Neural cell (in vitro differentiated cells): ENCODE measurements around the gene MYPN. TPM values are rescaled to one million over a fixed set of nuclear protein-coding genes. Genes with fewer than 3 reads are reported as not detected.

Experiments used
- H2AFZ ChIP-seq: fragments of 200-600, 300-800 bp; sonication (generic), shearing (Covaris generic); 2 replicates; pipeline ENCODE4 v1.6.0; 2014; ENCODE audit warnings: low read depth, mild to moderate bottlenecking, antibody characterized with exemption, low read length, moderate library complexity
- H3F3A ChIP-seq: fragments of 200-600 bp; shearing (Covaris generic); 2 replicates; pipeline ENCODE4 v1.6.1; 2016; ENCODE audit warnings: mild to moderate bottlenecking, moderate library complexity, mixed read lengths, antibody characterized with exemption, low read length; ENCODE audit not compliant: insufficient read depth, poor library complexity, severe bottlenecking
- H3K27ac ChIP-seq: fragments of 200-600, 300-800 bp; sonication (generic), shearing (Covaris generic); 2 replicates; pipeline ENCODE4 v1.5.1; 2014; ENCODE audit warnings: mild to moderate bottlenecking, low read length, moderate library complexity
- H3K27me3 ChIP-seq: fragments of 300-800, 200-600 bp; sonication (generic), shearing (Covaris generic); 2 replicates; pipeline ENCODE4 v1.6.0; 2014; ENCODE audit warnings: mild to moderate bottlenecking, low read depth, low read length, moderate library complexity; ENCODE audit not compliant: insufficient read depth
- H3K36me3 ChIP-seq: fragments of 300-800, 200-600 bp; sonication (generic), shearing (Covaris generic); 2 replicates; pipeline ENCODE4 v1.5.1; 2014; ENCODE audit warnings: mild to moderate bottlenecking, antibody characterized with exemption, low read length, moderate library complexity; ENCODE audit not compliant: insufficient read depth
- H3K4me2 ChIP-seq: fragments of 300-800, 200-600 bp; sonication (generic), shearing (Covaris generic); 2 replicates; pipeline ENCODE4 v1.6.0; 2014; ENCODE audit warnings: mild to moderate bottlenecking, low read length
- H3K4me3 ChIP-seq: fragments of 300-800, 200-600 bp; sonication (generic), shearing (Covaris generic); 2 replicates; pipeline ENCODE4 v1.5.1; 2014; ENCODE audit warnings: mild to moderate bottlenecking, low read length, moderate library complexity
- H3K79me2 ChIP-seq: fragments of 200-600 bp; shearing (Covaris generic); replicated peaks from 2 replicates; pipeline ENCODE4 v1.6.0; 2014; ENCODE audit warnings: mild to moderate bottlenecking, low read length, moderate library complexity; ENCODE audit not compliant: insufficient read depth
- H3K9ac ChIP-seq: fragments of 300-800, 200-600 bp; sonication (generic), shearing (Covaris generic); 2 replicates; pipeline ENCODE4 v1.6.1; 2016; ENCODE audit warnings: mild to moderate bottlenecking, low read length, mixed read lengths
- H3K9me2 ChIP-seq: fragments of 200-600 bp; shearing (Covaris generic); 2 replicates; pipeline ENCODE4 v1.6.1; 2016; ENCODE audit warnings: mild to moderate bottlenecking, low read length, mixed read lengths; ENCODE audit not compliant: insufficient read depth
- H3K9me3 ChIP-seq: fragments of 200-600, 300-800 bp; sonication (generic), shearing (Covaris generic); 2 replicates; pipeline ENCODE4 v1.6.1; 2016; ENCODE audit warnings: mild to moderate bottlenecking, mixed run types, low read length, moderate library complexity, mixed read lengths
- H4K20me1 ChIP-seq: fragments of 200-600 bp; shearing (Covaris generic); 2 replicates; pipeline ENCODE4 v1.6.1; 2016; ENCODE audit warnings: mild to moderate bottlenecking, mixed run types; ENCODE audit not compliant: insufficient read depth
- EP300 ChIP-seq: fragments of 450-650 bp; conservative IDR thresholded peaks from 2 replicates; pipeline ENCODE4 v1.6.1; 2014; ENCODE audit warnings: antibody characterized with exemption, mild to moderate bottlenecking, moderate library complexity; ENCODE audit not compliant: poor library complexity, severe bottlenecking
- EZH2 ChIP-seq: fragments of 200-600, 300-800 bp; shearing (Covaris generic), sonication (generic); IDR thresholded peaks from 2 replicates; pipeline ENCODE4 v1.6.1; 2014; ENCODE audit warnings: antibody characterized with exemption, low read length, borderline replicate concordance, mild to moderate bottlenecking; ENCODE audit not compliant: insufficient read depth, poor library complexity, severe bottlenecking
- MXI1 ChIP-seq: fragments of 450-650 bp; conservative IDR thresholded peaks from 2 replicates; pipeline ENCODE4 v1.6.1; 2014; ENCODE audit warnings: antibody characterized with exemption, mild to moderate bottlenecking; ENCODE audit not compliant: poor library complexity, severe bottlenecking
- POLR2AphosphoS5 ChIP-seq: IDR thresholded peaks from 2 replicates; pipeline ENCODE4 v1.6.1; 2012
- RAD21 ChIP-seq: fragments of 450-650 bp; conservative IDR thresholded peaks from 2 replicates; pipeline ENCODE4 v1.6.1; 2014; ENCODE audit warnings: antibody characterized with exemption, mild to moderate bottlenecking, moderate library complexity
- SMC3 ChIP-seq: fragments of 450-650 bp; conservative IDR thresholded peaks from 2 replicates; pipeline ENCODE4 v1.6.1; 2014; ENCODE audit warnings: antibody characterized with exemption, mild to moderate bottlenecking, moderate library complexity; ENCODE audit not compliant: poor library complexity
- TAF1 ChIP-seq: IDR thresholded peaks from 2 replicates; pipeline ENCODE4 v1.6.1; 2012; ENCODE audit warnings: low read depth
- polyA plus RNA-seq: library from polyadenylated mRNA; depleted of rRNA; stranded (reverse); fragments of >200 nt; gene quantifications from 2 replicates; pipeline ENCODE4 v1.2.3, GENCODE V29; 2014
- TF ChIP-seq, protein P1 (sequence below): fragments of 450-650 bp; IDR thresholded peaks from 2 replicates; pipeline ENCODE4 v1.5.1; 2014; ENCODE audit warnings: antibody characterized with exemption, mild to moderate bottlenecking, moderate library complexity; ENCODE audit not compliant: poor library complexity, severe bottlenecking
- TF ChIP-seq, protein P2 (sequence below): IDR thresholded peaks from 2 replicates; pipeline ENCODE4 v1.6.1; 2012; ENCODE audit warnings: borderline replicate concordance

Gene MYPN
- polyA plus RNA-seq, 1 donor from 2014 or later, result not detected

DNA sequence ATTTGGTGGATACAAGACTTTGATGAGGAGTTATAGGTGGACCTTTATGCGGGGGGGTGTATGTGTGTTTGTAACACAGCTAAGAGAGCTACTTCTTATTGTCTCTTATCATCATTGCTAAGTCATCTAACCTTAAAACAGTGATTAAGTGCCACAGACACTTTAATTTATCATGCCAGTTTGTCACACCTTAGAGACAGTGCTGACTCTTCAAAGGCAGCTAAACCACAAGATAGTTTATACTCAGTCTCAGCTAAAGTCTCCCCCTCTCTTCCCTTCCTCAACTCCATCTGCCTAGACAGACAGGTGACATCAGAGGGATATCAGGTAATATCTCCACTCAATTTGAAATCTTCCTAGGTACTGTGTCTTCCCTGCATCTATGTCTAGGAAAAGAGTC is 42.2 kb downstream of the MYPN start:
- Histone ChIP-seq H3K79me2 (no peaks in the 10 kb centered on the region), H3K4me2 (no peak overlapping the region), H3F3A (no peaks in the 10 kb centered on the region), H3K27me3 (no peaks in the 10 kb centered on the region), H2AFZ (no peak overlapping the region), H3K9ac (no peak overlapping the region), H3K36me3 (no peaks in the 10 kb centered on the region), H3K9me2 (no peaks in the 10 kb centered on the region), H3K4me3 (no peak overlapping the region), H3K9me3 (no peaks in the 10 kb centered on the region), H4K20me1 (no peaks in the 10 kb centered on the region), H3K27ac (no peak overlapping the region)
- TF ChIP-seq, protein P1, sequence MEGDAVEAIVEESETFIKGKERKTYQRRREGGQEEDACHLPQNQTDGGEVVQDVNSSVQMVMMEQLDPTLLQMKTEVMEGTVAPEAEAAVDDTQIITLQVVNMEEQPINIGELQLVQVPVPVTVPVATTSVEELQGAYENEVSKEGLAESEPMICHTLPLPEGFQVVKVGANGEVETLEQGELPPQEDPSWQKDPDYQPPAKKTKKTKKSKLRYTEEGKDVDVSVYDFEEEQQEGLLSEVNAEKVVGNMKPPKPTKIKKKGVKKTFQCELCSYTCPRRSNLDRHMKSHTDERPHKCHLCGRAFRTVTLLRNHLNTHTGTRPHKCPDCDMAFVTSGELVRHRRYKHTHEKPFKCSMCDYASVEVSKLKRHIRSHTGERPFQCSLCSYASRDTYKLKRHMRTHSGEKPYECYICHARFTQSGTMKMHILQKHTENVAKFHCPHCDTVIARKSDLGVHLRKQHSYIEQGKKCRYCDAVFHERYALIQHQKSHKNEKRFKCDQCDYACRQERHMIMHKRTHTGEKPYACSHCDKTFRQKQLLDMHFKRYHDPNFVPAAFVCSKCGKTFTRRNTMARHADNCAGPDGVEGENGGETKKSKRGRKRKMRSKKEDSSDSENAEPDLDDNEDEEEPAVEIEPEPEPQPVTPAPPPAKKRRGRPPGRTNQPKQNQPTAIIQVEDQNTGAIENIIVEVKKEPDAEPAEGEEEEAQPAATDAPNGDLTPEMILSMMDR, result no peak
- TF ChIP-seq, protein P2, sequence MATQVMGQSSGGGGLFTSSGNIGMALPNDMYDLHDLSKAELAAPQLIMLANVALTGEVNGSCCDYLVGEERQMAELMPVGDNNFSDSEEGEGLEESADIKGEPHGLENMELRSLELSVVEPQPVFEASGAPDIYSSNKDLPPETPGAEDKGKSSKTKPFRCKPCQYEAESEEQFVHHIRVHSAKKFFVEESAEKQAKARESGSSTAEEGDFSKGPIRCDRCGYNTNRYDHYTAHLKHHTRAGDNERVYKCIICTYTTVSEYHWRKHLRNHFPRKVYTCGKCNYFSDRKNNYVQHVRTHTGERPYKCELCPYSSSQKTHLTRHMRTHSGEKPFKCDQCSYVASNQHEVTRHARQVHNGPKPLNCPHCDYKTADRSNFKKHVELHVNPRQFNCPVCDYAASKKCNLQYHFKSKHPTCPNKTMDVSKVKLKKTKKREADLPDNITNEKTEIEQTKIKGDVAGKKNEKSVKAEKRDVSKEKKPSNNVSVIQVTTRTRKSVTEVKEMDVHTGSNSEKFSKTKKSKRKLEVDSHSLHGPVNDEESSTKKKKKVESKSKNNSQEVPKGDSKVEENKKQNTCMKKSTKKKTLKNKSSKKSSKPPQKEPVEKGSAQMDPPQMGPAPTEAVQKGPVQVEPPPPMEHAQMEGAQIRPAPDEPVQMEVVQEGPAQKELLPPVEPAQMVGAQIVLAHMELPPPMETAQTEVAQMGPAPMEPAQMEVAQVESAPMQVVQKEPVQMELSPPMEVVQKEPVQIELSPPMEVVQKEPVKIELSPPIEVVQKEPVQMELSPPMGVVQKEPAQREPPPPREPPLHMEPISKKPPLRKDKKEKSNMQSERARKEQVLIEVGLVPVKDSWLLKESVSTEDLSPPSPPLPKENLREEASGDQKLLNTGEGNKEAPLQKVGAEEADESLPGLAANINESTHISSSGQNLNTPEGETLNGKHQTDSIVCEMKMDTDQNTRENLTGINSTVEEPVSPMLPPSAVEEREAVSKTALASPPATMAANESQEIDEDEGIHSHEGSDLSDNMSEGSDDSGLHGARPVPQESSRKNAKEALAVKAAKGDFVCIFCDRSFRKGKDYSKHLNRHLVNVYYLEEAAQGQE, result no peak
- no peak for TF ChIP-seq EZH2
- no peak for TF ChIP-seq EP300
- no peak for TF ChIP-seq SMC3
- no peak for TF ChIP-seq MXI1
- no peak for TF ChIP-seq RAD21
- TF ChIP-seq TAF1, result no peak
- no peak for TF ChIP-seq POLR2AphosphoS5

DNA sequence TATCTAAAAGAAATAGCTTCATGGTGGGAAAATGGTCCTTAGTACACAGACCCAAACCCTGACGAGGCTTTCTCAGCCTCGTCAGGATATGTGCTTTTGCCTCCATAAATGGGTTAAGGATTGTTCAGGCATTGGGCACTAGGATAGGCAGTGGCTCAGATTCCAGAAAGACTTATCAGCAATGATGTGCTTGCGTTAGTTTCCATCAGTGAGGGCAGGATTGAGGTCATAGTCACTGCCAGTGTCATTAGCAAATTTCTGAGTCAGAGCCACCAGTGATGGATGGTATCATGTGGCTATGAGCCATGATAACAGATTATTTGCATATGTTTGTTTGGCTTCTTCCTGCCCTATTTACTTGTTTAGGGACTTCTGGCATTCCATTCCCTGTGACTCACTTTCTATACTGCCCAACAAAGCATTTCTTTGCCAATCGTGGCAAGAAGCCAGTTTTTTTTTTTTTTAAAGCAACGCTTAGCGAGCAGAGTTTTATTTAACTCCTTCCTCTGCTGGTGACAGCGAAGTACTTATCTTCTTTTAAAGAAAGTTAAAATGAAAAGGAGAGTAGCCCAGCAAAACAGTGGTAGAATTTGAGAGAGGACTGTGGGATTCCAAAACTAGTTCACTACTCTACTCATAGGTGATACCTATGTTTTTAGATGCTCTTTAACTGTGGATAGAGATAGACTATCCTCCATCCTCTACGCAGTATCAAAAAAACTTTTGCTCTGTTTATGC is 44.4 kb downstream of the MYPN start:
- no peaks in the 10 kb centered on the region for H3K79me2 ChIP-seq
- no peaks in the 10 kb centered on the region for H4K20me1 ChIP-seq
- no peak overlapping the region for H3K9ac ChIP-seq
- H3K27ac ChIP-seq, result no peak overlapping the region
- H3K4me3 ChIP-seq, result no peak overlapping the region
- no peaks in the 10 kb centered on the region for H3K9me2 ChIP-seq
- TF ChIP-seq POLR2AphosphoS5 (no peak), RAD21 (no peak), EZH2 (no peak), MXI1 (no peak), EP300 (no peak), SMC3 (no peak), TAF1 (no peak)
- TF ChIP-seq, protein P1, result no peak
- TF ChIP-seq, protein P2, result no peak
- H3K9me3 ChIP-seq, result no peaks in the 10 kb centered on the region
- no peaks in the 10 kb centered on the region for H3F3A ChIP-seq
- H2AFZ ChIP-seq, result no peak overlapping the region
- no peaks in the 10 kb centered on the region for H3K36me3 ChIP-seq
- no peak overlapping the region for H3K4me2 ChIP-seq
- H3K27me3 ChIP-seq, result no peaks in the 10 kb centered on the region
